ENCODE data around the gene MEN1. TPM values are rescaled to one million over a fixed set of nuclear protein-coding genes. Genes with fewer than 3 reads are reported as not detected.

The MEN1 gene
- total and polyA plus RNA-seq, 2 of the 13 experiments (the other 11 are each of a cell fraction or from before 2014, with no cell fraction given): 20.5 to 27.3 TPM

- TF ChIP-seq ZNF784 (CRISPR knock-in tag; IDR thresholded peaks at IDR 0.05; ENCODE audit: borderline replicate concordance): no peak
- TF ChIP-seq GABPB1 (CRISPR knock-in tag; IDR thresholded peaks at IDR 0.05): peak; percentile 78
- TF ChIP-seq ZNF513 (CRISPR knock-in tag; conservative IDR thresholded peaks at IDR 0.05): no peak
- TF ChIP-seq TBX2 (CRISPR knock-in tag; IDR thresholded peaks at IDR 0.05; ENCODE audit: borderline replicate concordance): 0 out of 2 replicates have a peak, but pooled peaks have one; percentile 27
Measured at GRCh38 chr11:64854534-64855502, 44.5 kb upstream of the MEN1 start (continued).

- intact Hi-C loops (cut with micrococcal nuclease; ENCODE audit: unreplicated experiment): no loop called here
- in situ Hi-C loops (cut with HindIII; ENCODE audit: extremely low pct_ligation_motif_present, low pct_unique_long_range_greater_than_20kb): no loop called here
- TF ChIP-seq ZBTB14 (CRISPR knock-in tag; IDR thresholded peaks at IDR 0.05): no peak
- no peak for TF ChIP-seq RXRB (CRISPR knock-in tag; IDR thresholded peaks at IDR 0.05; ENCODE audit: borderline replicate concordance)
- peaks cover 45% of the 10 kb centered on the region for H3K4me1 ChIP-seq (ENCODE audit: insufficient read depth, low read length)
- FAIRE-seq (no peak), ATAC-seq (no peak), DNase-seq (ENCODE audit: low spot score) (no peak)
- no peaks in the 10 kb centered on the region for H4K20me1 ChIP-seq (ENCODE audit: insufficient read depth, low read length)
- H3K79me2 ChIP-seq (ENCODE audit: insufficient read depth, low read length): no peaks in the 10 kb centered on the region
- H3K4me3 ChIP-seq (replicated peaks in 1 of 3; ENCODE audit: insufficient read depth in 1 of 3, low read depth in 2 of 3, low read length in 3 of 3): no peak overlapping the region
- BruUV-seq (replicated peaks): no TSS peak
- no peak overlapping the region for H3K4me2 ChIP-seq (ENCODE audit: low read depth, low read length)
- WGBS (ENCODE audit: low lambda C conversion rate): 96% methylated on average over 18 of the region's 25 CpGs
- no peaks in the 10 kb centered on the region for H3K27me3 ChIP-seq (ENCODE audit: control insufficient read depth in 1 of 2, insufficient read depth in 2 of 2, low read length in 2 of 2)
- no peak overlapping the region for H3K27ac ChIP-seq (ENCODE audit: extremely low read length, insufficient read depth, low read length)
- H3K9ac ChIP-seq (ENCODE audit: insufficient read depth, low read depth, low read length): no peak overlapping the region
- POLR2A ChIA-PET: interaction anchor here (0.8 to 3.0 kb wide), 9 partner anchors 19 to 268 kb away, joined by 3 to 23 read pairs (median 6); partner anchors contain the start of genes EHD1, FAU, GPHA2 and MRPL49
- CTCF ChIA-PET (ENCODE audit: low intra/inter-chr PET ratio, low total read pairs): no interaction called here
- H3K36me3 ChIP-seq (replicated peaks in 1 of 2; ENCODE audit: control insufficient read depth in 1 of 2, insufficient read depth in 2 of 2, low read length in 2 of 2): peaks cover 7 to 20% of the 10 kb centered on the region in 2 experiments; a peak in 4 of 5 replicates
- H3K9me3 ChIP-seq (ENCODE audit: low read length): no peaks in the 10 kb centered on the region
- no peak overlapping the region for H2AFZ ChIP-seq (ENCODE audit: low read length)
Measured at GRCh38 chr11:64854157-64854533, 43.8 kb upstream of the MEN1 start.

Measured in HepG2 (cell line).